GM21529 (cell line): ENCODE data around the gene AMZ2.
A peak's percentile ranks its signal among the peaks of the same experiment; 100 is the strongest.
"Not testable (repeated sequence)": the region's sequence is repeated elsewhere in the genome, so short reads cannot be mapped to it uniquely, and the experiment has no call there.

Experiments
- ATAC-seq: cut with Tn5 transposase; IDR thresholded peaks from one replicate; pipeline ENCODE4 v1.9.1; 2021; ENCODE audit not compliant: unreplicated experiment

The AMZ2 gene, protein sequence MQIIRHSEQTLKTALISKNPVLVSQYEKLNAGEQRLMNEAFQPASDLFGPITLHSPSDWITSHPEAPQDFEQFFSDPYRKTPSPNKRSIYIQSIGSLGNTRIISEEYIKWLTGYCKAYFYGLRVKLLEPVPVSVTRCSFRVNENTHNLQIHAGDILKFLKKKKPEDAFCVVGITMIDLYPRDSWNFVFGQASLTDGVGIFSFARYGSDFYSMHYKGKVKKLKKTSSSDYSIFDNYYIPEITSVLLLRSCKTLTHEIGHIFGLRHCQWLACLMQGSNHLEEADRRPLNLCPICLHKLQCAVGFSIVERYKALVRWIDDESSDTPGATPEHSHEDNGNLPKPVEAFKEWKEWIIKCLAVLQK

GRCh38 chr17:68247445-68248198 is at the start of gene AMZ2:
Gene AMZ2 (plus strand): TSS chr17:68248043. CDS start chr17:68250188, 2,145 bp downstream.
- peak; percentile 86 for ATAC-seq

DNA sequence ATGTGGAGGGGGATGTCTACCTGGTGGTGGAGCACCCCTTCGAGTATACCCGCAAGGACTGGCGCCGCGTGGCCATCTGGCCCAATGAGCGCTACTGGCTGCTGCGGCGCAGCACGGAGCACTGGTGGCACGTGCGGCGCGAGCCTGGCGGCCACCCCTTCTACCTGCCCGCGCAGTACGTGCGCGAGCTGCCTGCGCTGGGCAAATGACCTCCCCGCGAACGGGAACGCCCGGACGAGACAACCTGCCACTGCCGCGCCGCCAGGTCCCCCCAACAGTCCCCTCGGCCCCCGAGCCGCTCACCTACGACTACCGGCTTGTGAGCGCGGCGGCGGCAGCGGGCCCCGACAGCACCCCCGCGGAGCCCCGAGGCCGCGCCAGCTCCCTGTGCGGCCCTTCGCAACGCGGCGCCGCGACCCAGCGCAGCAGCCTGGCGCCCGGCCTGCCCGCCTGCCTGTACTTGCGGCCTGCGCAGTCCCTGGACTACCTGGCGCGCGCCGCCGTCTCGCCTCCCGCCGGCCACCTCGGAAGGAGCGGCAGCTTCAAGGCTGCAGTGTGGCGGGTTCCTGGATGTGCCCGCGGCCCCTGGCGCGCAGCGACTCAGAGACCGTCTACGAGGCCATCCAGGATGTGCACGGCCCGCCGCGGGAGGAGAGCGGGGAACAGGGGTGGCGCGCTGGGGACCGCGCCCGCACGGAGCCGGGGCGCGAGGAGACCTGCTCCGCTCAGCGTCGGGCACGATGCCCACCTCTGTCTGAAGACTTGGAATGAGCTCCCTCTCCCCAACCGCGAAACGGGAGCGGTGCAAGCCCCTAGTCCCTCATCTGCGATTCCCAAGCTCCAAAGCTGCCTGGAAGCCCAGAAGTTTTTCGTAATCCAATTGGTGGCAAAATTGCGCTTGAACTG is 48.7 kb upstream of the AMZ2 start:
- peak; percentile 30 for ATAC-seq

DNA sequence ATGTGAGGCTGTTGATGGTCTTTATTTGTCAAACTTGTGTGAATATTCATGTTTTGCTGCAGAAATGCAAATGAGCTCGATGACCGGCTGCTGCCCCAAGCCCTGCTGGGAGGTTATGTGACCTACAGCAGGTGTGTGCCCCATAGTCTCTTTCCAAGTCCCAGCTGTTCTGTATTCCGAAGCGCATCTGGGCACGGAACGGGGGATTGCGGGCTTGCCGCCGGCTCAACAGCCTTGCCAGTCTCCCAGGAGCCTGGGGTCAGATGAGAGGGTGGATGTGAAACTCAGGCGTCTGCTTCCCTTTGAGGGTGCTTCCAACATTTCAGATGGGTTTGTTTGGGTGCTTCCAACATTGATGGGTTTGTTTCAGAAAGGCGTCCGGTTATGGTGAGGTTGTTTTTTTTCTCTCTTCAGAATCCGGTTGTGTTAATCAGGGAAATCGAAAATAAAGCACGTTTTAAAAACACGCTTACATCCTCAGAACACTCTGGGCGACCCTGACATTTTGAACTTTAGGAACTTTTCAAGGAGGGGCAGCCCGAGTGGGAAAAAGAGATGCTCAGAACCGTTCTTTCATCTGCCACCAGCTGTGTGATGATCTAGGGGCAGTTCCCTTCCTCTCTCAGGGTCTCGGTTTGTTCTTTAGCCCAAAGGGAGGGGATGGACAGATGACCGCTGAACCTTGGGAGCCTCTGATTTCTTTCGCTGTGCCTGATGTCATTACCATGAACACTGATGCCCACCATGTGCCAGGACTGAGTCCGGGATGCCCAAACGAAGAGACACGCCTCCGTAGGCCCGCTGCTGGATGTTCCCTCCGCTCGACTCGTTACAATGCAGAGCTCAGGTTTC is 47.8 kb upstream of the AMZ2 start:
- no peak for ATAC-seq

- peak; percentile 33 for ATAC-seq
Observed at GRCh38 chr17:68200689-68201417, 47.0 kb upstream of the AMZ2 start.

DNA sequence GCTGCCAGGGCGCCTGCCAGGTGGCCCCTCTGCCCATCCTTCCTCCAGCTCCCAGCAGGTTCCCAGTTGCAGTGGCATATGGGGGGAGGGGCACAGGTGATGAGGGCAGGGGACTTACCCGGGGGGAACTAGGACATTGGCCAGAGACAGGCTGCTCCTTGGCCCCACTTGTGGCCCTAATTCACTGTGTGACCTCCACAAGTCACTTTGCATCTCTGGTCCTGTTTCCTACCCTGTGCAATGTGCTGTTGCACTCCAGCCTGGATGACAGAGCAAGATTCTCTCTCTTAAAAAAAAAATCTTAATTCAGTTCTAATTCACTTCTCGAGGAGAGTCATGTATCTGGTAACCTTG is 46.4 kb upstream of the AMZ2 start:
- ATAC-seq, result not testable (repeated sequence)

DNA sequence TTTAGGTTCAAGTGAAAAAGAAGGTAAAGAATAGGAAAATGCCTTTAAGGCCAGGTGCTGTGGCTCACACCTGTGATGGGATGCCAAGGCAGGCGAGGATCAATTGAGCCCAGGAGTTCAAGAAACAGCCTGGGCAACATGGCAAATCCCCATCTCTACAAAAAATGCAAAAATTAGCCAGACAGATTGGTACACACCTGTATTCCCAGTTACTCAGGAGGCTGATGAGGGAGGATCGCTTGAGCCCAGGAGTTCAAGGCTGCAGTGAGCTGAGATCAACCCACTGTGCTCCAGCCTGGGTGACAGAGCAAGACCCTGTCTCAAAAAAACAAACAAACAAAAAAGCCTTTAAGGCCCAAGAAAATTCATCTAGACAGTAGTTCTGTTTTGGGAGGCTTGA is 45.5 kb upstream of the AMZ2 start:
- ATAC-seq, result not testable (repeated sequence)

GRCh38 chr17:68204736-68205135 is 43.1 kb upstream of the AMZ2 start:
- ATAC-seq, result peak; percentile 6

DNA sequence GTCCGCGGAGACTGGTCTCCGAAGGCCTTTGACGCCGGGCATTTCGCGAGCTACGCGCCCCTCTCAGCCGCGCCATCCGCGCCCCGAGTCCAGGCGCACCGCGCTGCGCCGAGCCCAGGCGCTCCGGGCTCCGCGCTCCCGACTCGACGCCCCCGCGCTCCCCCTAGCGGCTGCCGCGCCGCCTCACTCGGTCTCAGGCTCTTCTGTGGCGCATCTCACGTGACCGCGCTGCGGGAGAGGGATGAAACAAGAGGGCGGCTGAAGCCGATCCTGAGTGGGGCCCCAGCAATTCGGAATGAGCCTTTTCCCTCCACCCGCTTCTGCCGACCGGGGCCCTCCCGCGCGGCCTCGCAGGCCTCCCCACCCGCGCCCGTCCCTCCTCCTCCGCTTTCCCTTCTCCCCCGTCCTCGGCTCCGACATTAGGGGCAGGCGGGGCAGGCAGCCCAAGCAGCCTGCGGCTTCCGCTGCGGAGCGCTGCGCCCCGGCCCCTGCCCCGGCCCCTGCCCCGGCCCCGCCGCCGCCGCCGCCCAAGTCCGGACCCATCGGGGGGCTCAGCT is 42.5 kb upstream of the AMZ2 start:
- ATAC-seq, result peak; percentile 86

- ATAC-seq, result peak; percentile 28
Observed at GRCh38 chr17:68205808-68206720, 41.8 kb upstream of the AMZ2 start.

DNA sequence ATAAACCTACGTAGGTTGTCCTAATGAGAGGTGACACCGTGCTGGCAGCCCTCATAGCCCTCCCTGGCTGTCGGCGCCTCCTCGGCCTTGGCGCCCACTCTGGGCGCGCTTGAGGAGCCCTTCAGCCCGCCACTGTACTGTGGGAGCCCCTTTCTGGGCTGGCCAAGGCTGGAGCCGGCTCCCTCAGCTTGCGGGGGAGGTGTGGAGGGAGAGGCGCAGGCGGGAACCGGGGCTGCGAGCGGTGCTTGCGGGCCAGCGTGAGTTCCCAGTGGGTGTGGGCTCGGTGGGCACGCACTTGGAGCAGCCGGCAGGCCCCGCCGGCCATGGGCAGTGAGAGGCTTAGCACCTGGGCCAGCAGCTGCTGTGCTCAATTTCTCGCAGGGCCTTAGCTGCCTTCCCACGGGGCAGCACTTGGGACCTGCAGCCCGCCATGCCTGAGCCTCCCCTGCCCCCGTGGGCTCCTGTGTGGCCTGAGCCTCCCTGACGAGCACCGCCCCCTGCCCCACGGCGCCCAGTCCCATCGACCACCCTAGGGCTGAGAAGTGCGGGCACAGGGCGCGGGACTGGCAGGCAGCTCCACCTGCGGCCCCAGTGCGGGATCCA is 40.1 kb upstream of the AMZ2 start:
- ATAC-seq, result no peak

DNA sequence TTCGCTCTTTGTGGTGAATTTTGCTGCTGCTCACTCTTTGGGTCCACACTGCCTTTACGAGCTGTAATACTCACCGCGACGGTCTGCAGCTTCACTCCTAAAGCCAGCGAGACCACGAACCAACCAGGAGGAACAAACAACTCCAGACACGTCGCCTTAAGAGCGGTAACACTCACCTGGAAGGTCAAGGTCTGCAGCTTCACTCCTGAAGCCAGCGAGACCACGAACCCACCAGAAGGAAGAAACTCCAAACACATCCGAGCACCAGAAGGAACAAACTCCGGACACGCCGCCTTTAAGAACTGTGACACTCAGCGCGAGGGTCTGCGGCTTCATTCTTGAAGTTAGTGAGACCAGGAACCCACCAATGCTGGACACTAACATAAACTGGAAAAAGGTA is 39.2 kb upstream of the AMZ2 start:
- ATAC-seq, result not testable (repeated sequence)

DNA sequence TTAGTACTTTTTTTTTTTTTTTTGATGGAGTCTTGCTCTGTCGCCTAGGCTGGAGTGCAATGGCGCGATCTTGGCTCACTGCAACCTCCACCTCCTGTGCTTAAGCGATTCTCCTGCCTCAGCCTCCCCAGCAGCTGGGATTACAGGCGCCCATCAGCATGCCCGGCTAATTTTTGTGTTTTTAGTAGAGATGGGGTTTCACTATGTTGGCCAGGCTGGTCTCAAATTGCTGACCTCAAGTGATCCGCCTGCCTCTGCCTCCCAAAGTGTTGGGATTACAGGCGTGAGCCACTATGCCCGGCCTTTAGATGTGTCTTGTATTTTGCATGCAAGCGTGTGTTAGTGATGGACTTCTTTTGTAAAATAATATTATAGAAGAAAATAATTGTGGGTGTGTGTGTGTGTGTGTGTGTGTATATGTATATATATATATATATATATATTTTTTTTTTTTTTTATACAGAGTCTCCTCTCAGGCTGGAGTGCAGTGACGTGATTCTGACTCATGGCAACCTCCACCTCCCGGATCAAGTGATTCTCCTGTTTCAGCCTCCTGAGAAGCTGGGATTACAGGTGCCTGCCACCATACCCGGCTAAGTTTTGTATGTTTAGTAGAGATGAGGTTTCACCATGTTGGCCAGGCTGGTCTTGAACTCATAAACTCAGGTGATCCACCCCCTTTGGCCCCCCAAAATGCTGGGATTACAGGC is 38.5 kb upstream of the AMZ2 start:
- not testable (repeated sequence) for ATAC-seq

- ATAC-seq, result no peak
Observed at GRCh38 chr17:68210570-68211315, 37.1 kb upstream of the AMZ2 start.

- not testable (repeated sequence) for ATAC-seq
Observed at GRCh38 chr17:68213428-68214411, 34.1 kb upstream of the AMZ2 start.

- ATAC-seq, result not testable (repeated sequence)
Observed at GRCh38 chr17:68215453-68215852, 32.4 kb upstream of the AMZ2 start.
